Measurements from ENCODE around the gene MPRIP. TPM values are rescaled to one million over a fixed set of nuclear protein-coding genes. Genes with fewer than 3 reads are reported as not detected.
A peak's percentile ranks its signal among the peaks of the same experiment; 100 is the strongest.

Gene MPRIP
- total RNA-seq, 1 donor from 2014 or later: 350 TPM

DNA sequence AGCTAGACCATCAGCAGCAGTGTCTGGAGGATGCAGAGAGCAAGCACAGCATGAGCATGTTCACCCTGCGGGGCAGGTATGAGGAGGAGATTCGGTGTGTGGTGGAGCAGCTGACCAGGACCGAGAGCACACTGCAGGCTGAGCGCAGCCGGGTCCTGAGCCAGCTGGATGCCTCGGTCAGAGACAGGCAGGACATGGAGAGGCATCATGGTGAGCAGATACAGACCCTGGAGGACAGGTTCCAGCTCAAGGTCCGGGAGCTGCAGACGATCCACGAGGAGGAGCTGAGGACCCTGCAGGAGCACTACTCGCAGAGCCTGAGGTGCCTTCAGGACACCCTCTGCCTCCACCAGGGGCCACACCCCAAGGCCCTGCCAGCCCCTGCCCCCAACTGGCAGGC lies 125.1 kb downstream of the MPRIP start:
- no peak for DNase-seq
- TF ChIP-seq, protein P1, sequence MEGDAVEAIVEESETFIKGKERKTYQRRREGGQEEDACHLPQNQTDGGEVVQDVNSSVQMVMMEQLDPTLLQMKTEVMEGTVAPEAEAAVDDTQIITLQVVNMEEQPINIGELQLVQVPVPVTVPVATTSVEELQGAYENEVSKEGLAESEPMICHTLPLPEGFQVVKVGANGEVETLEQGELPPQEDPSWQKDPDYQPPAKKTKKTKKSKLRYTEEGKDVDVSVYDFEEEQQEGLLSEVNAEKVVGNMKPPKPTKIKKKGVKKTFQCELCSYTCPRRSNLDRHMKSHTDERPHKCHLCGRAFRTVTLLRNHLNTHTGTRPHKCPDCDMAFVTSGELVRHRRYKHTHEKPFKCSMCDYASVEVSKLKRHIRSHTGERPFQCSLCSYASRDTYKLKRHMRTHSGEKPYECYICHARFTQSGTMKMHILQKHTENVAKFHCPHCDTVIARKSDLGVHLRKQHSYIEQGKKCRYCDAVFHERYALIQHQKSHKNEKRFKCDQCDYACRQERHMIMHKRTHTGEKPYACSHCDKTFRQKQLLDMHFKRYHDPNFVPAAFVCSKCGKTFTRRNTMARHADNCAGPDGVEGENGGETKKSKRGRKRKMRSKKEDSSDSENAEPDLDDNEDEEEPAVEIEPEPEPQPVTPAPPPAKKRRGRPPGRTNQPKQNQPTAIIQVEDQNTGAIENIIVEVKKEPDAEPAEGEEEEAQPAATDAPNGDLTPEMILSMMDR (IDR thresholded peaks at IDR 0.05; ENCODE audit: borderline replicate concordance): no peak
- H3K27ac ChIP-seq (replicated peaks): no peak overlapping the region
- H3K27me3 ChIP-seq (ENCODE audit: low read depth): no peaks in the 10 kb centered on the region
- no peak overlapping the region for H3K4me3 ChIP-seq
- H3K4me1 ChIP-seq: peaks cover 24% of the 10 kb centered on the region
- intact Hi-C loops (cut with micrococcal nuclease): no loop called here
- H3K9me3 ChIP-seq (replicated peaks): no peaks in the 10 kb centered on the region
- peaks cover 91% of the 10 kb centered on the region for H3K36me3 ChIP-seq

DNA sequence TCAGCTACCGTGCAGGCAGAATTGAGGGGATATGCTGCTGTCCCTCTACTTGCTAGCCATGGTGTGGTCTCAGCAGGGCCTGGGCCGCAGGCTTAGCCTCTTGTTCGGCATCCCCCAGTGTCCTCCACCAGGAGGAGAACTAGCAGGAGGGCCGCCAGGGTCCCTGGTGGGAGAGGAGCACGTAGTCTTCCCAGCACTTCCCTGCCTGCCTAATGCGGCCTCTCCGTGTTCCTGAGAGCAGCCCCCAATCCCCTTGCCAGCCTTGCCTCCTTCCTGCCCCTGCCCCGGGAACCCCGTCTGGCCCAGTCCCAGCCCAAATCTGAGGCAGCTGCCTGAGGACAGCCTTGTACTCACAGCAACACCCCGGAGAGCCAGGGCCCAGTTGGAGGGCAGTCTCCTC lies 125.7 kb downstream of the MPRIP start:
- Histone ChIP-seq H3K27me3 (ENCODE audit: low read depth) (no peaks in the 10 kb centered on the region), H3K36me3 (peaks cover 91% of the 10 kb centered on the region), H3K27ac (replicated peaks) (no peak overlapping the region), H3K4me1 (peaks cover 30% of the 10 kb centered on the region), H3K4me3 (no peak overlapping the region), H3K9me3 (replicated peaks) (no peaks in the 10 kb centered on the region)
- TF ChIP-seq, protein P1 (IDR thresholded peaks at IDR 0.05; ENCODE audit: borderline replicate concordance): no peak
- intact Hi-C loops (cut with micrococcal nuclease): no loop called here
- DNase-seq: no peak

DNA sequence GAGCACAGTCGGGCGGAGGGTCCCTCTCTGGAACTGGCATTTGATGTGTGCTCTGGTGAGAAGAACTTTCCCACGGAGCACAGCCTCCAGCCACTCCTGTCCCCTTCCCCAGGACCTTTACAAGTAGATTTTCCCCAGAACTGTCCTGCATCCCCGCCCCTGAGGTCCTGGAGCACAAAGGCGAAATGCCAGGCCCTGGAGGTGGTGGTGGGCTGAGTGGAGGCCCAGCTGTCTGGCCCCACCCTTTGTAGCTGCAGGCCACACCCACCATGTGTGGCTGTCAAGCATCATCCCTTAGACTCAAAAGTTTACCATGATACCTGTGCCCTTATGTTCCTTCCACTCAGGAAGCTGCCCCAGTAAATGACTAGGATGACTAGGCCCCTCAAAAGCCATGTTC lies 126.1 kb downstream of the MPRIP start:
- intact Hi-C loops (cut with micrococcal nuclease): no loop called here
- no peaks in the 10 kb centered on the region for H3K27me3 ChIP-seq (ENCODE audit: low read depth)
- peaks cover 91% of the 10 kb centered on the region for H3K36me3 ChIP-seq
- TF ChIP-seq, protein P1 (IDR thresholded peaks at IDR 0.05; ENCODE audit: borderline replicate concordance): no peak
- H3K4me3 ChIP-seq: no peak overlapping the region
- H3K27ac ChIP-seq (replicated peaks): no peak overlapping the region
- no peak for DNase-seq
- H3K4me1 ChIP-seq: peaks cover 34% of the 10 kb centered on the region
- H3K9me3 ChIP-seq (replicated peaks): no peaks in the 10 kb centered on the region

- Histone ChIP-seq H3K9me3 (replicated peaks) (no peaks in the 10 kb centered on the region), H3K36me3 (peaks cover 93% of the 10 kb centered on the region), H3K4me3 (no peak overlapping the region), H3K4me1 (peaks cover 34% of the 10 kb centered on the region), H3K27ac (replicated peaks) (no peak overlapping the region), H3K27me3 (ENCODE audit: low read depth) (no peaks in the 10 kb centered on the region)
- TF ChIP-seq, protein P1 (IDR thresholded peaks at IDR 0.05; ENCODE audit: borderline replicate concordance): no peak
- intact Hi-C loops (cut with micrococcal nuclease): no loop called here
- DNase-seq: no peak
Observed at GRCh38 chr17:17169396-17169795, 127.1 kb downstream of the MPRIP start.

DNA sequence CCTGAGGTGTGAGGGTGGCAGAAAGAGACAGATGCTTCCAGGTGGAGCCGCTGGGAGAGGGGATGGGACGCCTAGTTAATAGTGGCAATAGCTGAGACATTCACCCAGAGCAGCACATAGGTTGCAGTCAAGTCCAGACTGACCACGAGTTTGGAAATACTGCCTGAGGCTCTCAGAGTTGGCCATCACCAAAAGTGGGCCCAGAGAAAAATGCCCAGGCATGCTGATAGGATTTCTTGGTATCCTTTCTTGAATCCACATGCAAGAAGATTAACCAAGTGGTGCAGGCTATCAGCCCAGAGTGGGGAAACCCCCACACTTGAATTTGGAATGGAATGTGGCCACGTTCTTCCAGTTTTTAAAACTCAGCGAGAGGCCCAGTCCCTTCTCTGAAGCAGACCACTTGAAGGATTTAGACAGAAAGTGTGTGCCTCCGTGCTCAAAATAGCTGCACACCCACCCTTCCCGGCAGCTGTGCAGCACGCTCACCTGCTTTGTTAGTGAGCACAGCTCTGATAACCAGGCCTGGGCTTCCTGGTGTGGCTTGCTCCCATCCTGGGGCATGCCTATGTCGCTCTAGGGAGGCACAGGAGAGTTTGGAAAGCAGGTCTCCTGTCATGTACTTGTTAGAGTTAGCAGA lies 128.2 kb downstream of the MPRIP start:
- Histone ChIP-seq H3K9me3 (replicated peaks) (no peaks in the 10 kb centered on the region), H3K27ac (replicated peaks) (peak overlapping the region; percentile 75), H3K4me1 (peaks cover 34% of the 10 kb centered on the region), H3K27me3 (ENCODE audit: low read depth) (no peaks in the 10 kb centered on the region), H3K4me3 (no peak overlapping the region), H3K36me3 (peaks cover 93% of the 10 kb centered on the region)
- intact Hi-C loops (cut with micrococcal nuclease): no loop called here
- DNase-seq: no peak
- TF ChIP-seq, protein P1 (IDR thresholded peaks at IDR 0.05; ENCODE audit: borderline replicate concordance): no peak
